GM12872 (cell line): ENCODE measurements around the gene PDZD11.

Experiments
- TF ChIP-seq, protein P1 (sequence below): IDR thresholded peaks from 3 replicates; pipeline ENCODE4 v1.5.1; 2011; ENCODE audit warnings: low read depth, mild to moderate bottlenecking, low read length, moderate library complexity; ENCODE audit not compliant: insufficient read depth

The PDZD11 gene

DNA sequence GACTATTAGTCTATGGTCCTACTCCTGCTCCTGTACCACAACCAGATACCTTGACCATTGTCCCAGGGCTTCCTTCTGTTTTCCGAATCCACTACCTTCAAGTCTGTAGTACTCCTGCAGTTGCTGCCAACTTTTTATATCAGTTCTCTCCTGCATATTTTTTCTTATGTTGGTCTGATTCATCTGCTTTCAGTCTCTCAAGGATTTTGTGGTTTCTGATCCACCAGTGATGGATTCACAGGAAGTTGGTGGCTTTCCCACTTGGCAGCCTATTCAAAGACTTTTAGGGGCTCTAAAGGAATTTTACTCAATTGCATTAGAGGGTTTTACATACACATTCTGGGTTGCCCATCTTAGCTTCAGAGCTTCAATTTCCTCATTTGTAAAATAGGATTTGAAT, 23.8 kb upstream of the PDZD11 start:
- TF ChIP-seq, protein P1, sequence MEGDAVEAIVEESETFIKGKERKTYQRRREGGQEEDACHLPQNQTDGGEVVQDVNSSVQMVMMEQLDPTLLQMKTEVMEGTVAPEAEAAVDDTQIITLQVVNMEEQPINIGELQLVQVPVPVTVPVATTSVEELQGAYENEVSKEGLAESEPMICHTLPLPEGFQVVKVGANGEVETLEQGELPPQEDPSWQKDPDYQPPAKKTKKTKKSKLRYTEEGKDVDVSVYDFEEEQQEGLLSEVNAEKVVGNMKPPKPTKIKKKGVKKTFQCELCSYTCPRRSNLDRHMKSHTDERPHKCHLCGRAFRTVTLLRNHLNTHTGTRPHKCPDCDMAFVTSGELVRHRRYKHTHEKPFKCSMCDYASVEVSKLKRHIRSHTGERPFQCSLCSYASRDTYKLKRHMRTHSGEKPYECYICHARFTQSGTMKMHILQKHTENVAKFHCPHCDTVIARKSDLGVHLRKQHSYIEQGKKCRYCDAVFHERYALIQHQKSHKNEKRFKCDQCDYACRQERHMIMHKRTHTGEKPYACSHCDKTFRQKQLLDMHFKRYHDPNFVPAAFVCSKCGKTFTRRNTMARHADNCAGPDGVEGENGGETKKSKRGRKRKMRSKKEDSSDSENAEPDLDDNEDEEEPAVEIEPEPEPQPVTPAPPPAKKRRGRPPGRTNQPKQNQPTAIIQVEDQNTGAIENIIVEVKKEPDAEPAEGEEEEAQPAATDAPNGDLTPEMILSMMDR = no peak

DNA sequence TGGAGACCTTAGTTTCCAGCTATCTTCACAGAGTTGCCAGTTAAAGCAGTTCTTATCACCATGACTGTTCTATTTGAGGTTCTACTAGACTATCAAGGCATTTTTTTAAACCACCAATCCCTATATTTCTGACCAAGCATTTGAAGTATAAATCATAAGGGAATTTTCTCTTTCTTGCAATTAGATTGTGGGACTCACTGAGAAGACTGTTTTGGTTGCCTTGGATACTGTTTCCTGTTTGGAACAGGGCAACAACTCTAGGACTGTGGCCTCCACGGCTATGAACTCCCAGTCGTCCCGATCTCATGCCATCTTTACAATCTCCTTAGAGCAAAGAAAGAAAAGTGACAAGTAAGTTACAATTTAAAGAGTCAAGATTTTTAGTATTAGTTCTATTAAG, 12.0 kb upstream of the PDZD11 start:
- TF ChIP-seq, protein P1 = no peak

DNA sequence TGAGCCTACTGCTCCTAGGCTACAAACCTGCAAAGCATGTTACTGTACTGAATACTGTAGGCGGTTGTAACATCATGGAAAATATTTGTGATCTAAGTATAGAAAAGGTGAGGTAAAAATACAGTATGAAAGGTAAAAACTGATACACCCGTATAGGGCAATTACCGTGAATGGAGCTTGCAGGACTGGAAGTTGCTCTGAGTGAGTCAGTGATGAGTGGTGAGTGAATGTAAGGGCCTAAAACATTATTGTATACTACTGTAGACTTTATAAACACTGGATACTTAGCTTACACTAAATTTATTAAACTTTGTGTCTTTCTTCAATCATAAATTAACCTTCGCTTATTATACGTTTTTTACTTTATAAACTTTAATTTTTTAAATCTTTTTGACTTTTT, 3.9 kb upstream of the PDZD11 start:
- TF ChIP-seq, protein P1 = no peak

DNA sequence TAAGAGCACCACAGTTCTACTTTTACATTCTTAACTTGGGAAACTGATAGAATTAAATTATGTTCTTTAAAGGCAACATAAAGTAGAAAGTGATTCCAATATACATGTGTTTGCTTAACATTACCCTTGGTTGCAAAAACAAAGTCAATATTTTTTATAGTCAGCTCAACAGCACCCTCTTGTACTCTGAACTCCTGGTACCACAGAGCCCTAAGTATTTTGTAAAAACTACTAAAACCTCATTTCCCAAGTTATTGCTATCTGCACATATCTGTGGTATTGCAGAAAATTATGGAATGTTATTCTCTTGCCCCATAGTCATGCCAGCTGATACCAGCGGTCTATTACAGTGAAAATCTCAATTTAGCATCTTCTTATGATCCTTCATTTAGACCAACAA, 3.1 kb upstream of the PDZD11 start:
- TF ChIP-seq, protein P1 = no peak

DNA sequence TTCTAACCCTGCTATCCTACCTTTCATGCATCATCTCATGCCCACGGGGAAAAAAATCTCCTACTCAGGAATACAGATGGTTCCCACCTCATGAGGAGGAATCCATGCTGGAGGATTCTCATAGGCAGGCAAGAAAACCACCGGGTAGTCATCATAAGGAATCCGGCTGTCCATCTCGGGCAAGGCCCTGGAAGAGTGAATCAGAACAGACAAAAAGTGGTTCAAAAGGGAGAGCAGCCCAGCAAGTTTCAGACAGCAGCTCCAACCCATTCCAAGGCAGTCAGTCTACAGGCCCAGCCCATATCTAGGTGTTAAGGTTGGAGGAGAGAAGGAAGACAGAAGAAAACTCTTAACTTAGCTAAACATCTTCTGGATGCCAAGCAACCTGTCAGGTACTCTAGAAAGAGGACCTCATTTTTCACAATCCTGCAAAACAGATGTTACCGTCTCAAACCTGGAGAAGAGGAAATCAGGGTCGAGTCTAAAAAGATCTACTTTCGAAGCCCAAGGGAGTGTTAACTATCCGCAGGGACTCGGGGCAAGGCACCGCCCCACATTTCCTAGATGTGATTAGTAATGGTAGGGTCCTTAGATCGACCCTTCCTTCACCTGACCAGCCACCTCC, 447 bp downstream of the PDZD11 start:
- TF ChIP-seq, protein P1 = no peak

DNA sequence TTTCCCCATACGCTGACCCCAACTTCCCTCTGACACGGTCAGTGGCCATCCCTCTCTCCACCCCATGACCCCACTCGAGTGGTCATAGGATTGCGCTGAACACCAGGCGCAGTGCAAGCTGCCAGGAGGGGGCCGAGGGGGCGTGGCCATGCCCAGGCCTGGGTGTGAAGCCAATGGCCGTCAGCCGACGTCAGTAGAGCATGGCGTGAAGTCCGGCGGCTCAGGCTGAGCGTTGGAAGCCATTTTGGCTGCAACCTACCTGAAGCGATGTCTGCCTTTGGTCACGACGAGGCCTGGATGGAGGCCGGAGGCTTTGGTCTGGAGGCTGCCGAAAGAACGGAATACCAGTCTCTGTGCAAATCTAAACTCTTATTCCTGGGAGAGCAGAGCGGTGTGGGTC, 7.8 kb downstream of the PDZD11 start, which contains the start of gene RAB41:
Gene RAB41 (plus strand): TSS at position 222 of the 400 bp plus-strand sequence. CDS start 46 bp downstream, at position 268.
- TF ChIP-seq, protein P1 = no peak

DNA sequence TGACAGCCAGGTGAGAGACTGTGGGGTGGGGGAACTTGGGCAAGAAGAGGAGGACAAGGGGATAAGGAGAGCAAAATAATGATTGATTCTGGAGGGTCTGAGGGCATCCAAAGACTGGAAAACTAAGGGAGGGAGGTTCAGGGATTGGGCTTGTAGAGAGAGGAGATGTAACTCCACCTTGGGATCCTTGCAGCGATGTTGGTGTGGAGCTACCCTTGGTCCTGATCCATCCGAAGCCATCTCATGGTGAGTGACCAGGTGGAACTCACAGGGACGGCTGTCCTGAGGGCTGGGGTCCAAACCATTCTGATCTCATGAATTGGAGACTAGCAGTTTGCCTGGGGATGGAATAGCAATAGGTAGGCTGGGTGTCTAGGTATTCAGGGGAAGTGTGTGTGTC, 9.2 kb downstream of the PDZD11 start:
- TF ChIP-seq, protein P1 = no peak

DNA sequence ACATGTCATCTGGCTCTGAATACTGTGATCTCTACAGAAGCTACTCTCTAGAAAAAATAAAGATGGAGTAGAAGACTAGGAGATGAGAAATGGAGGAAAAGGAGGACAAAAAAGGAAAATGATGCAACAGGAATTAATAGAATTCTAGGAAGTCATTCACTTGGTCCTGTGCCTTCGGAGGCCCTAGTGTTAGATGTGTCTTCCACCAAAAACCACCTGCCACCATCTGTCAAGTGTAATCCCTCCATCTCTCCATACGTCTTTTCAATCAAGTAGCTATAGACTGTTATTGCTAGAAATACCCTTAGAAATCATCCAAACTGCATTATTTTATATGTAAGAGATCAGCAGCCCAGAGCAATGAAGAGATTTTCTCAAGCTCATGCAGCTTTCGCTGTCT, 10.6 kb downstream of the PDZD11 start:
- TF ChIP-seq, protein P1 = no peak
